Duodenal mucosa (tissue), 2 donors: ENCODE results near the gene IQCH.

Source experiments
- H3K27ac ChIP-seq: one replicate; pipeline ENCODE4 v1.7.0; 2013; ENCODE audit warnings: low read depth, low read length
- H3K27me3 ChIP-seq, 2 donors: one replicate each; pipeline ENCODE4 v1.7.0; 2013; ENCODE audit warnings: low read length in 2 of 2, control low read depth in 1 of 2; ENCODE audit not compliant: insufficient read depth in 2 of 2, control insufficient read depth in 1 of 2
- H3K36me3 ChIP-seq, 2 donors: one replicate each; pipeline ENCODE4 v1.7.0; 2013; ENCODE audit warnings: low read length in 2 of 2, control low read depth in 1 of 2; ENCODE audit not compliant: insufficient read depth in 2 of 2, control insufficient read depth in 1 of 2
- H3K4me1 ChIP-seq, 2 donors: one replicate each; pipeline ENCODE4 v1.7.0; 2013; ENCODE audit warnings: low read length in 2 of 2, control low read depth in 1 of 2; ENCODE audit not compliant: insufficient read depth in 2 of 2, control insufficient read depth in 1 of 2
- H3K4me3 ChIP-seq, 2 donors: one replicate each; pipeline ENCODE4 v1.7.0; 2013; ENCODE audit warnings: low read length in 2 of 2, low read depth in 1 of 2
- H3K9ac ChIP-seq, 2 donors: one replicate each; pipeline ENCODE4 v1.7.0; 2013; ENCODE audit warnings: low read length in 2 of 2, low read depth in 1 of 2
- H3K9me3 ChIP-seq, 2 donors: one replicate each; pipeline ENCODE4 v1.7.0; 2013; ENCODE audit warnings: low read length in 2 of 2, control low read depth in 1 of 2; ENCODE audit not compliant: control insufficient read depth in 1 of 2

IQCH gene

GRCh38 chr15:67474405-67475110 is 220.0 kb downstream of the IQCH start:
- no peaks in the 10 kb centered on the region for H3K36me3 ChIP-seq
- H3K9ac ChIP-seq: no peak overlapping the region
- H3K4me3 ChIP-seq: no peak overlapping the region
- no peak overlapping the region for H3K27ac ChIP-seq
- H3K4me1 ChIP-seq: no peaks in the 10 kb centered on the region
- no peaks in the 10 kb centered on the region for H3K9me3 ChIP-seq
- no peaks in the 10 kb centered on the region for H3K27me3 ChIP-seq

DNA sequence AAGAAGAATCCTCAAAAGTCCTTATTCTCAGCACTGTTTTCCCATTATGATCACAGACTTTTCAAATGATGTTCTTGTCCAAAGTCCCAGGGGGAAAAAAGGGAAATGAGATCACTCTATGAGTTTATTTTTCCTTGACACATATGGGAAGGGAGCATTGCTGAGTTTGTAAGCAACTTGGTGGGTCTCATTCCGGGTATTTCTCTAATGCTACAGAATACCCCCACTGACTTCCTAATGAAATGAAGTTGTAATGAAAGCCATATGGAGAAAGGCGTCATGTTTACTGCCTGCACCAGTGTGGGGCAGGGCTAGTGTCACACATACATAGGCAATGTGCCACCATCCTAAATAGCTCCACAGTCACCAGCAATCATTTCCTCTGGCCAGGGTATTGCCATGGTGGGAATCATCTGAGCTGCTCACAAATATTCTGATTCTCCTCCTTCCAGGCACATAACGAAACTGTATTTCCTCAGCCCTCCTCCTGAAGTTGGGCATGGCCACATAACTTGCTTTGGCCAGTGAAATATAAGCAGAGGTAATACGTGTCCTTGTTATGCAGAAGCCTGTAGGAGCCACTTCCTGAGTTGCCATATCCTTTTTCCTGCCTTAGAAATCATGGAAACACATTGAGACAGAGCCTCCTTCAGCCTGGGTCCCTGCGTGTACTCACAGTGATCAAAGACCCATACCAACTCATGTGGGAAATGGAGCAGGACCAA is 225.4 kb downstream of the IQCH start:
- Histone ChIP-seq H3K9me3 (no peaks in the 10 kb centered on the region), H3K27ac (no peak overlapping the region), H3K27me3 (no peaks in the 10 kb centered on the region), H3K4me1 (no peaks in the 10 kb centered on the region), H3K36me3 (no peaks in the 10 kb centered on the region), H3K4me3 (no peak overlapping the region), H3K9ac (no peak overlapping the region)

DNA sequence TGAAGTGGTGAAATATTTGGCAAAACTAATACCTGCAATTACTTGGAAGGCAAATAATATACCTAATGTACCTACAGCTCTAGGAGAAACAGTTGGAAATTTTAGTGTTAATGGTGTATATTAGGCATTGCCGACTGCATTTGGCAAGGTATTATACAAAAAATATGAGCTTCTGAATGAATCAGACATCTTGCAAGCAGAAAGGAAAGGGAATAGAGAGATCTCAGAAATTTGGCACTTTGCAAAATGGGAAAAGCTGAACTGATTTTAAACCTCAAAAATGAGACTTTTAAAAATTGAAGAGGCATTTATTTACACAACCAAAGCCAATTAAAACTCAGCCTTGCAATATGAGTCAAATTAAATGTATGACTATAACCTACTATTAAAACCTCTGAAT is 226.2 kb downstream of the IQCH start:
- H3K27me3 ChIP-seq: no peaks in the 10 kb centered on the region
- no peak overlapping the region for H3K27ac ChIP-seq
- no peaks in the 10 kb centered on the region for H3K36me3 ChIP-seq
- no peak overlapping the region for H3K4me3 ChIP-seq
- H3K9me3 ChIP-seq: no peaks in the 10 kb centered on the region
- no peaks in the 10 kb centered on the region for H3K4me1 ChIP-seq
- H3K9ac ChIP-seq: no peak overlapping the region

- no peak overlapping the region for H3K4me3 ChIP-seq
- no peaks in the 10 kb centered on the region for H3K9me3 ChIP-seq
- H3K36me3 ChIP-seq: no peaks in the 10 kb centered on the region
- H3K4me1 ChIP-seq: no peaks in the 10 kb centered on the region
- H3K9ac ChIP-seq: no peak overlapping the region
- no peak overlapping the region for H3K27ac ChIP-seq
- H3K27me3 ChIP-seq: no peaks in the 10 kb centered on the region
These were observed 227.1 kb downstream of the IQCH start for GRCh38 chr15:67481680-67482079.

DNA sequence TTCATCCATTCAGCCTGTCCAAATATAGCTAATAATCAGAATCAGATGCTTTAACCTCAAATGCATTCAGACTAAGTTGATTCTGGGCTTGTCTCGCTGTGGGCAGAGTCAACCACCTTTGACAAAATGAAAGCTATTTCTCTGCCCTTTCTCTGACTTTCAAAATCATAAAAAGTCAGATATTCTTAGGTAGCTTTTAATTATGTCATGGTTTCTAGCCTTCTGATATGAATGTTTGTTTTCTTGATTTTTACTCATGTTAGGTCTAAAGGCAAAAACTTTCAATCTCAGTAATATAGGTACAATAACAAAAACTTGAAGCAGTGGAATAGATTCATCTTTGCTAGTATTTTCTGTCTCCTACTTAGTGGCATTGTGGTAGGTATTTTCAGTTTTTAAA is 241.0 kb downstream of the IQCH start:
- Histone ChIP-seq H3K9ac (no peak overlapping the region), H3K9me3 (no peaks in the 10 kb centered on the region), H3K27ac (no peak overlapping the region), H3K27me3 (no peaks in the 10 kb centered on the region), H3K4me3 (no peak overlapping the region), H3K4me1 (no peaks in the 10 kb centered on the region), H3K36me3 (no peaks in the 10 kb centered on the region)

GRCh38 chr15:67501177-67501835 is 246.7 kb downstream of the IQCH start:
- no peak overlapping the region for H3K9ac ChIP-seq
- no peaks in the 10 kb centered on the region for H3K9me3 ChIP-seq
- no peak overlapping the region for H3K27ac ChIP-seq
- no peaks in the 10 kb centered on the region for H3K4me1 ChIP-seq
- H3K27me3 ChIP-seq: no peaks in the 10 kb centered on the region
- no peak overlapping the region for H3K4me3 ChIP-seq
- no peaks in the 10 kb centered on the region for H3K36me3 ChIP-seq

DNA sequence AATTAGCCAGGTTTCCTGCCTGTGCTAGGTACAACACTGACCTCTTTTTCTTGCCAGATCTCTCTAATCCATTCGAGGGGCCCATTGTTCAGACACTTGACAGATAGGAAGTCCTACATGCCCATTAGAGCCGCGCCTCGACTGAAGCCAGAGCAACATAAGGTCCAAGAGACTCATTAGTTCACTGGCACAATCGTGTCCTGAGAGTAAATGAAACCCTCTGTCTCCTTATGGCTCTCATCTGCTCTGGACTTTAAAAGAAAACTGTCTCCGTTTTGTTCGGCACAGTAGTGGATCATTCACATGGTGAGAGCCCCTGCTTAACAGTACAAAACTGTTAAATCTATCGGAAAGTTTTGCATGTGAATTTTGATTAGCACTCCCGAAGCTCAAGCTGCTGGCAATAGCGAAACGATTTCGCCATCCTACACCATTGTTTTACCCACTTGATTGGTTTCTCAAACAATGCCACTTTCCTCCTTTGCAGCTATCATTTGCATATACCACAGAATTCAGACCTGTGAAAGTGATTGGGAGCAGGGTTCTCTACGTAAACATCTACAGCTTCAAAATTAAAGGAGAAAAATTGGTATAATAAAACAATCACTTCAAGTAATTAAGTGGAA is 247.4 kb downstream of the IQCH start:
- Histone ChIP-seq H3K27me3 (no peaks in the 10 kb centered on the region), H3K36me3 (no peaks in the 10 kb centered on the region), H3K4me3 (no peak overlapping the region), H3K4me1 (no peaks in the 10 kb centered on the region), H3K27ac (no peak overlapping the region), H3K9ac (no peak overlapping the region), H3K9me3 (no peaks in the 10 kb centered on the region)

GRCh38 chr15:67504056-67504455 is 249.5 kb downstream of the IQCH start:
- Histone ChIP-seq H3K9ac (no peak overlapping the region), H3K9me3 (no peaks in the 10 kb centered on the region), H3K27ac (no peak overlapping the region), H3K27me3 (no peaks in the 10 kb centered on the region), H3K36me3 (peaks cover 0 to 2% of the 10 kb centered on the region in 2 donors), H3K4me3 (no peak overlapping the region), H3K4me1 (no peaks in the 10 kb centered on the region)

- no peak overlapping the region for H3K27ac ChIP-seq
- no peak overlapping the region for H3K4me3 ChIP-seq
- H3K9me3 ChIP-seq: no peaks in the 10 kb centered on the region
- H3K9ac ChIP-seq: no peak overlapping the region
- H3K27me3 ChIP-seq: no peaks in the 10 kb centered on the region
- no peaks in the 10 kb centered on the region for H3K4me1 ChIP-seq
- peaks cover 0 to 2% of the 10 kb centered on the region in 2 donors for H3K36me3 ChIP-seq
These were observed 250.2 kb downstream of the IQCH start for GRCh38 chr15:67504796-67505195.
